Measurements from ENCODE around the gene DOK5. TPM values are rescaled to one million over a fixed set of nuclear protein-coding genes. Genes with fewer than 3 reads are reported as not detected.

Gene DOK5
- total and polyA plus RNA-seq, 9 of the 15 experiments (the other 6 are each of a cell fraction or from before 2014, with no cell fraction given), result not detected

- no peak for TF ChIP-seq SIRT6 (IDR thresholded peaks at IDR 0.05; ENCODE audit: low read depth, low read length)
Measured at GRCh38 chr20:54630582-54630981, 155.2 kb downstream of the DOK5 start (continued).

- no peaks in the 10 kb centered on the region for H3K36me3 ChIP-seq (ENCODE audit: control insufficient read depth, insufficient read depth, low read length)
- no peak overlapping the region for H3K9ac ChIP-seq (ENCODE audit: insufficient read depth in 1 of 2, low read depth in 2 of 2, low read length in 2 of 2)
- BruUV-seq (replicated peaks), result no TSS peak
- ChIA-PET CTCF (ENCODE audit: low intra/inter-chr PET ratio) (no interaction called here), POLR2A (no interaction called here)
- H3K4me3 ChIP-seq, result no peak overlapping the region
- H2AFZ ChIP-seq (ENCODE audit: low read depth, low read length), result no peak overlapping the region
- H3K79me2 ChIP-seq (ENCODE audit: control insufficient read depth, insufficient read depth, low read length), result no peaks in the 10 kb centered on the region
- ATAC-seq, result no peak
- intact Hi-C loops (cut with micrococcal nuclease) (no loop called here), in situ Hi-C loops (cut with MboI) (loop anchor here (25.0 kb wide), 1 partner anchor 669 kb away; no protein-coding TSS in a partner anchor)
- no peak overlapping the region for H3K4me2 ChIP-seq (ENCODE audit: insufficient read depth, low read length)
- no peak for FAIRE-seq
- no peaks in the 10 kb centered on the region for H3K9me3 ChIP-seq (replicated peaks; ENCODE audit: control insufficient read depth, insufficient read depth, low read depth, low read length)
- no peaks in the 10 kb centered on the region for H3K4me1 ChIP-seq (replicated peaks in 1 of 2; ENCODE audit: control insufficient read depth in 2 of 2, insufficient read depth in 2 of 2, low read length in 2 of 2)
- no peaks in the 10 kb centered on the region for H3K27me3 ChIP-seq (ENCODE audit: control insufficient read depth in 2 of 2, insufficient read depth in 2 of 2, low read length in 2 of 2)
- TF ChIP-seq, protein P1, sequence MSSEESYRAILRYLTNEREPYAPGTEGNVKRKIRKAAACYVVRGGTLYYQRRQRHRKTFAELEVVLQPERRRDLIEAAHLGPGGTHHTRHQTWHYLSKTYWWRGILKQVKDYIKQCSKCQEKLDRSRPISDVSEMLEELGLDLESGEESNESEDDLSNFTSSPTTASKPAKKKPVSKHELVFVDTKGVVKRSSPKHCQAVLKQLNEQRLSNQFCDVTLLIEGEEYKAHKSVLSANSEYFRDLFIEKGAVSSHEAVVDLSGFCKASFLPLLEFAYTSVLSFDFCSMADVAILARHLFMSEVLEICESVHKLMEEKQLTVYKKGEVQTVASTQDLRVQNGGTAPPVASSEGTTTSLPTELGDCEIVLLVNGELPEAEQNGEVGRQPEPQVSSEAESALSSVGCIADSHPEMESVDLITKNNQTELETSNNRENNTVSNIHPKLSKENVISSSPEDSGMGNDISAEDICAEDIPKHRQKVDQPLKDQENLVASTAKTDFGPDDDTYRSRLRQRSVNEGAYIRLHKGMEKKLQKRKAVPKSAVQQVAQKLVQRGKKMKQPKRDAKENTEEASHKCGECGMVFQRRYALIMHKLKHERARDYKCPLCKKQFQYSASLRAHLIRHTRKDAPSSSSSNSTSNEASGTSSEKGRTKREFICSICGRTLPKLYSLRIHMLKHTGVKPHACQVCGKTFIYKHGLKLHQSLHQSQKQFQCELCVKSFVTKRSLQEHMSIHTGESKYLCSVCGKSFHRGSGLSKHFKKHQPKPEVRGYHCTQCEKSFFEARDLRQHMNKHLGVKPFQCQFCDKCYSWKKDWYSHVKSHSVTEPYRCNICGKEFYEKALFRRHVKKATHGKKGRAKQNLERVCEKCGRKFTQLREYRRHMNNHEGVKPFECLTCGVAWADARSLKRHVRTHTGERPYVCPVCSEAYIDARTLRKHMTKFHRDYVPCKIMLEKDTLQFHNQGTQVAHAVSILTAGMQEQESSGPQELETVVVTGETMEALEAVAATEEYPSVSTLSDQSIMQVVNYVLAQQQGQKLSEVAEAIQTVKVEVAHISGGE (CRISPR knock-in tag; IDR thresholded peaks at IDR 0.05), result peak in 1 of 3 experiments; percentile 81; a peak in 2 of 6 replicates
- no peak for TF ChIP-seq IFI16 (CRISPR knock-in tag; IDR thresholded peaks at IDR 0.05)
- 0% methylated on average over 3 of the region's 3 CpGs for WGBS (ENCODE audit: insufficient coverage, low coverage, missing lambda C conversion rate)
- H4K20me1 ChIP-seq (replicated peaks; ENCODE audit: control insufficient read depth, insufficient read depth, low read length), result no peaks in the 10 kb centered on the region
- no peak for DNase-seq (ENCODE audit: extremely low read depth in 1 of 4, low spot score in 3 of 4)
- no peaks in the 10 kb centered on the region for H3K9me1 ChIP-seq (ENCODE audit: control insufficient read depth, insufficient read depth, low read length)
- H3K27ac ChIP-seq (ENCODE audit: extremely low read depth, low read depth, low read length), result no peak overlapping the region
Measured at GRCh38 chr20:54631059-54631458, 155.7 kb downstream of the DOK5 start.

All from K562 (cell line).